HepG2 (cell line): Measurements from ENCODE around the gene UBL4B. TPM values are rescaled to one million over a fixed set of nuclear protein-coding genes. Genes with fewer than 3 reads are reported as not detected.

Experiments
- ATAC-seq: fragments of 200-7000 bp; cut with Tn5 transposase; 3 replicates; pipeline ENCODE4 v1.9.1; 2020; ENCODE audit warnings: mild to moderate bottlenecking, moderate library complexity
- BruUV-seq: library from RNA; stranded (reverse); fragments of 400-500 nt; replicated peaks from 2 replicates; lab custom pipeline; 2021; lab: Mats Ljungman, UMichigan
- CTCF ChIA-PET: fragments of 300-600 bp; formaldehyde crosslinking; extraction: SDS; loops from one replicate; lab custom pipeline; 2021; ENCODE audit warnings: low total read pairs, inconsistent platforms, low intra/inter-chr PET ratio; lab: Yijun Ruan, JAX
- POLR2A ChIA-PET: fragments of 350-600 bp; sonication (Branson Sonifier 250); formaldehyde crosslinking; loops from one replicate; lab custom pipeline; 2020; ENCODE audit warnings: antibody characterized with exemption, inconsistent platforms; lab: Yijun Ruan, JAX
- DNase-seq: peaks from one replicate; pipeline ENCODE4 v3.0.0-alpha.2; 2015; ENCODE audit warnings: low spot score
- FAIRE-seq: peaks from 3 replicates; lab custom pipeline; 2011; peaks lifted over from hg19 to GRCh38; lab: Jason Lieb, UNC
- H2AFZ ChIP-seq: one replicate; pipeline ENCODE4 v1.6.1; 2011; ENCODE audit warnings: low read length, inconsistent platforms
- H3K27ac ChIP-seq: fragments of 300-600 bp; 3 replicates; pipeline ENCODE4 v1.8.0; 2011; ENCODE audit warnings: mixed run types, mild to moderate bottlenecking, mixed read lengths, low read length, inconsistent platforms; ENCODE audit not compliant: insufficient read depth; ENCODE audit errors: extremely low read length
- H3K27me3 ChIP-seq, 2 experiments: fragments of 200-600 bp in 1 of 2; 2 replicates in 1 of 2; 3 replicates in 1 of 2; pipeline versions ENCODE4 v1.6.0 to v1.8.0; 2011; ENCODE audit warnings: low read length in 2 of 2, mild to moderate bottlenecking in 2 of 2, moderate library complexity in 2 of 2, inconsistent platforms in 1 of 2; ENCODE audit not compliant: insufficient read depth in 2 of 2, control insufficient read depth in 1 of 2
- H3K36me3 ChIP-seq, 2 experiments: fragments of 200-600 bp in 1 of 2; replicated peaks in 1 of 2; 2 replicates in 1 of 2; 3 replicates in 1 of 2; pipeline versions ENCODE4 v1.5.1 to v1.8.0; 2011; ENCODE audit warnings: low read length in 2 of 2, inconsistent platforms in 1 of 2; ENCODE audit not compliant: insufficient read depth in 2 of 2, control insufficient read depth in 1 of 2
- H3K4me1 ChIP-seq: 2 replicates; pipeline ENCODE4 v1.5.1; 2012; ENCODE audit warnings: low read length, inconsistent platforms; ENCODE audit not compliant: insufficient read depth
- H3K4me2 ChIP-seq: 2 replicates; pipeline ENCODE4 v1.6.0; 2011; ENCODE audit warnings: low read depth, low read length, inconsistent platforms
- H3K4me3 ChIP-seq, 3 experiments: fragments of 200-600 bp in 1 of 3; sonication (generic), shearing (Covaris generic) in 1 of 3; replicated peaks in 1 of 3; 2 replicates each; pipeline ENCODE4 v1.5.1; 2011 to 2016; ENCODE audit warnings: low read length in 3 of 3, inconsistent platforms in 2 of 3, low read depth in 2 of 3, mild to moderate bottlenecking in 2 of 3, control low read depth in 1 of 3, mixed read lengths in 1 of 3; ENCODE audit not compliant: insufficient read depth in 1 of 3
- H3K79me2 ChIP-seq: one replicate; pipeline ENCODE4 v1.6.1; 2011; ENCODE audit warnings: low read length, inconsistent platforms; ENCODE audit not compliant: insufficient read depth
- H3K9ac ChIP-seq: 2 replicates; pipeline ENCODE4 v1.6.0; 2011; ENCODE audit warnings: mild to moderate bottlenecking, low read depth, low read length, inconsistent platforms; ENCODE audit not compliant: insufficient read depth
- H3K9me3 ChIP-seq: 2 replicates; pipeline ENCODE4 v1.5.1; 2012; ENCODE audit warnings: mild to moderate bottlenecking, low read length
- H4K20me1 ChIP-seq: 2 replicates; pipeline ENCODE4 v1.6.0; 2011; ENCODE audit warnings: inconsistent platforms, mild to moderate bottlenecking, low read length, moderate library complexity; ENCODE audit not compliant: insufficient read depth
- ARNTL ChIP-seq: sonication (generic); formaldehyde crosslinking; IDR thresholded peaks from 2 replicates; pipeline ENCODE4 v1.4.0; 2020; ENCODE audit warnings: mild to moderate bottlenecking, missing genetic modification reagents
- BHLHE40 ChIP-seq: IDR thresholded peaks from 2 replicates; pipeline ENCODE4 v1.6.1; 2011; ENCODE audit warnings: low read length, improper control_type of control experiment
- DDIT3 ChIP-seq: sonication (generic); formaldehyde crosslinking; IDR thresholded peaks from 2 replicates; pipeline ENCODE4 v1.4.0; 2020; ENCODE audit warnings: mild to moderate bottlenecking, missing genetic modification reagents
- FOXJ3 ChIP-seq: sonication (generic); formaldehyde crosslinking; IDR thresholded peaks from 2 replicates; pipeline ENCODE4 v1.4.0; 2020; ENCODE audit warnings: missing genetic modification reagents, mild to moderate bottlenecking, borderline replicate concordance
- SAFB2 ChIP-seq: sonication (generic); formaldehyde crosslinking; IDR thresholded peaks from 2 replicates; pipeline ENCODE4 v1.5.1; 2020; ENCODE audit warnings: missing genetic modification reagents, low read depth, mild to moderate bottlenecking, borderline replicate concordance
- STAG1 ChIP-seq: sonication (generic); formaldehyde crosslinking; IDR thresholded peaks from 2 replicates; pipeline ENCODE4 v1.4.0; 2020; ENCODE audit warnings: missing genetic modification reagents
- TCF12 ChIP-seq, 2 experiments: fragments of 450-650 bp in 1 of 2; sonication (generic) in 1 of 2; formaldehyde crosslinking in 1 of 2; IDR thresholded peaks; 2 replicates each; pipeline versions ENCODE4 v1.6.1 to v1.8.0; 2017 to 2022; ENCODE audit warnings: antibody characterized with exemption in 1 of 2, mild to moderate bottlenecking in 1 of 2, missing genetic modification reagents in 1 of 2, moderate library complexity in 1 of 2
- TEF ChIP-seq: sonication (generic); formaldehyde crosslinking; IDR thresholded peaks from 2 replicates; pipeline ENCODE4 v1.5.0; 2020; ENCODE audit warnings: missing genetic modification reagents
- TRIM22 ChIP-seq: fragments of 450-650 bp; IDR thresholded peaks from 2 replicates; pipeline ENCODE4 v1.6.1; 2017
- ZMYM3 ChIP-seq: sonication (generic); formaldehyde crosslinking; IDR thresholded peaks from 2 replicates; pipeline ENCODE4 v1.5.1; 2020; ENCODE audit warnings: mild to moderate bottlenecking, missing genetic modification reagents
- ZNF557 ChIP-seq: sonication (generic); formaldehyde crosslinking; IDR thresholded peaks from 2 replicates; pipeline ENCODE4 v1.4.0; 2020; ENCODE audit warnings: missing genetic modification reagents
- ZNF670 ChIP-seq: sonication (generic); formaldehyde crosslinking; IDR thresholded peaks from 2 replicates; pipeline ENCODE4 v1.8.0; 2022; ENCODE audit warnings: mild to moderate bottlenecking, missing genetic modification reagents, borderline replicate concordance
- WGBS: methylation state at CpG from one replicate; pipeline ENCODE4 v1.1.6; 2017; ENCODE audit warnings: low lambda C conversion rate; 5-methylcytosine and 5-hydroxymethylcytosine counted together
- in situ Hi-C: cut with HindIII; loops from 2 replicates; pipeline ENCODE4 v1.10.0; 2017; ENCODE audit warnings: low pct_unique_long_range_greater_than_20kb; ENCODE audit not compliant: extremely low pct_ligation_motif_present
- intact Hi-C: fragments of 100-400 bp; cut with micrococcal nuclease; formaldehyde crosslinking; loops from one replicate; pipeline ENCODE4 v1.10.0; 2022; ENCODE audit not compliant: unreplicated experiment
- polyA plus RNA-seq, 8 experiments: library from polyadenylated mRNA; depleted of rRNA in 3 of 8; stranded (reverse) in 7 of 8; unstranded in 1 of 8; fragments of >200 nt; fragmentation: Illumina TruSeq in 4 of 8; extraction: Trizol in 4 of 8; gene quantifications; 2 replicates each; pipeline versions ENCODE4 v1.2.1 to v1.2.3, GENCODE V29; 2011 to 2016; ENCODE audit warnings: low read depth in 4 of 8, missing spikeins in 1 of 8, mixed read lengths in 1 of 8; ENCODE audit not compliant: insufficient read depth in 1 of 8
- total RNA-seq, 5 experiments: library from RNA; depleted of rRNA; stranded (reverse); fragments of >200 nt; fragmentation: Illumina TruSeq; extraction: Trizol; gene quantifications; 2 replicates each; pipeline ENCODE4 v1.2.3, GENCODE V29; 2016; ENCODE audit warnings: low read depth in 1 of 5

Gene UBL4B
- total and polyA plus RNA-seq, 2 of the 13 experiments (the other 11 are each of a cell fraction or from before 2014, with no cell fraction given): not detected

- Histone ChIP-seq H4K20me1 (no peaks in the 10 kb centered on the region), H3K9me3 (no peaks in the 10 kb centered on the region), H3K79me2 (no peaks in the 10 kb centered on the region), H2AFZ (no peak overlapping the region), H3K27me3 (peaks cover 2 to 38% of the 10 kb centered on the region in 2 experiments), H3K36me3 (no peaks in the 10 kb centered on the region), H3K27ac (no peak overlapping the region), H3K4me2 (no peak overlapping the region), H3K4me1 (peaks cover 18% of the 10 kb centered on the region), H3K9ac (no peak overlapping the region), H3K4me3 (no peak overlapping the region)
- no TSS peak for BruUV-seq
- ChIA-PET CTCF (no interaction called here), POLR2A (no interaction called here)
- TF ChIP-seq STAG1 (CRISPR knock-in tag): no peak
- TF ChIP-seq ZMYM3 (CRISPR knock-in tag): no peak
- TF ChIP-seq BHLHE40: no peak
- TF ChIP-seq SAFB2 (CRISPR knock-in tag): no peak
- no peak for TF ChIP-seq ZNF670 (CRISPR knock-in tag)
- TF ChIP-seq TEF: no peak
- TF ChIP-seq ZNF557: no peak
- TF ChIP-seq TCF12 (IDR thresholded peaks at IDR 0.05): no peak
- no peak for TF ChIP-seq TCF12 (CRISPR knock-in tag; IDR thresholded peaks at IDR 0.05)
- TF ChIP-seq FOXJ3 (CRISPR knock-in tag): no peak
- TF ChIP-seq DDIT3 (CRISPR knock-in tag): no peak
- TF ChIP-seq ARNTL (CRISPR knock-in tag): no peak
- no peak for TF ChIP-seq TRIM22
- no peak for ATAC-seq
- FAIRE-seq: no peak
- DNase-seq: no peak
- no CpG with 5 or more reads among the region's 2 CpGs for WGBS
- in situ Hi-C loops: no loop called here
- intact Hi-C loops: no loop called here
Observed at GRCh38 chr1:110100335-110100734, 11.9 kb upstream of the UBL4B start.
